ENCODE results near the gene PPP2R3B.
"Not testable (repeated sequence)": the region's sequence is repeated elsewhere in the genome, so short reads cannot be mapped to it uniquely, and the experiment has no call there.

PPP2R3B gene

DNA sequence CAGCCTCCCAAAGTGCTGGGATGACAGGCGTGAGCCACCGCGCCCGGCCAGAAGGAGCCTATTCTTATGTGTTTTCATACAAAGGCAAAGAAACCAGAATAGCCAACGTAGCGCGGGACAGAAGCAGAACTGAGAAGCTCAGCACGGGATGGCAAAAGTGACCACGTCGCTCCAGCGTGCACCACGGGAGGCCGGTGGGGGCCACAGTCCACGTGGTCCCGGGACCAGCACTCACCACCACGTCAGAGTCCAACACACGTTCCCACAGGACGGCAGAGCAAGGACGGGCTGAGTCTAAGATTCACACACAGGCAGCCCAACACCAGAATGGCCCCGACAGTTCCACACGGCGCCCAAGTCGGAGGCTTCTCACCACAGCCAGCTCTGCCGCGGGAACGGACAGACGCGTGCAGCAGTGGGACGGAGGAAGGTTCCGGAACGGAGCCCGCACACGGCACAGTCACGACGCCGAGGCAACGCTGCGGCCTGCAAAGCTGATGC, 49.3 kb downstream of the PPP2R3B start:
- no peak for DNase-seq (ENCODE audit: low spot score)

DNA sequence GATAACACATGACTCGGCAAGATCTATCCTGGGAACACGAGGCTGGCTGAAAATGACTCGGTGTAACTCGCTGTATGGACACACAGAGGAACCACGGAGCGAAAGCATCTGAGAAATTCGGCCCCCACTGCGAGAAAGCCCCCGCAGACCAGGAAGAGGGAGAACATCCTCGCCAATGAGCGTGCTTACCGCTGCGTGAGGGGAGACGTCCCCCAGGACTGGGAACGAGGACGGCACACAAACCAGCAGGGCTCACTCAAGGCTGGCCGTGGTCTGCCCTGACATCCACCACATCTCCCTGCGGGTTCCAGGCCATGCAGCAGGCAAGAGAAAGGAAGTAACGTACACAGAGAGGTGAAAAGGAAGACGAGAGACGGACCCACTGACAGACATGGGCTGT, 50.5 kb downstream of the PPP2R3B start:
- no peak for DNase-seq (ENCODE audit: low spot score)

GRCh38 chrX:335758-336155, 51.0 kb downstream of the PPP2R3B start:
- no peak for DNase-seq (ENCODE audit: low spot score)

DNA sequence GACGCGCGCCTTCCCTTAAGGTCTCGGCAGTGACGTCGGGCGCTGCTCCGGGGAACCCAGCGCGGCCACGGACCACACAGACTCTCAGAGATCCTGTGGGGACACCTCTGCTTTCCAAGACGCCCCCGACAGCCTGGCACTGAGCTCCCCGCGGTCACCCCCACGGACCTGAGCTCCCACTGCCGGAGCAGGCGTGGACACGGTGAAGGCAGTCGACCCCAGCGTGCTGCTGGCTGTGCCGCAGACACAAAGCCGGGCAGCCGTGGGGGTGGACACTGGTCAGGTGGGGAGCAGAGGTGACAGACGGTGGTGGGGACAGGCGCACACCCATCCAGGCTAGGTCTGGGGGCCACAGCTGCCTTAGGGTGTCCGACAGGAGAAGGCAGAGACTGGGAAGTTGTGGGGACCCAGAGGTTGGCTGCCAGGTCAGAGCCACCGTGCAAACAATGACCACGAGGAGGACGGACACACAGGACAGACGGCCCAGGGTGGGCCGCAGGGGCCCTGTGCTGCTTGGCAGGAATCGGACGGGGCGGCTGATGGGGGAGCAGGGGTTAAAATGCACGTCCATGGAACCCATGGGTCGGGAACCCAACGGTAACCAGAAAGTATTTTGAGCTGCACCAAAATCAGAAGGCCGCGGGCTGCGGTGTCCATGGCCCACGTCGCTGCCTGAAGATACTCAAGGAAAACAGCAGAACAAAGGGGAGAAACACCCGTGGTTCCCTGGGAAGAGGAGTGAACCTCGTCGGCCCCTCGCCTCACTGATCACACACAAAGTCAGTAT, 51.5 kb downstream of the PPP2R3B start:
- DNase-seq (ENCODE audit: low spot score) = no peak

DNA sequence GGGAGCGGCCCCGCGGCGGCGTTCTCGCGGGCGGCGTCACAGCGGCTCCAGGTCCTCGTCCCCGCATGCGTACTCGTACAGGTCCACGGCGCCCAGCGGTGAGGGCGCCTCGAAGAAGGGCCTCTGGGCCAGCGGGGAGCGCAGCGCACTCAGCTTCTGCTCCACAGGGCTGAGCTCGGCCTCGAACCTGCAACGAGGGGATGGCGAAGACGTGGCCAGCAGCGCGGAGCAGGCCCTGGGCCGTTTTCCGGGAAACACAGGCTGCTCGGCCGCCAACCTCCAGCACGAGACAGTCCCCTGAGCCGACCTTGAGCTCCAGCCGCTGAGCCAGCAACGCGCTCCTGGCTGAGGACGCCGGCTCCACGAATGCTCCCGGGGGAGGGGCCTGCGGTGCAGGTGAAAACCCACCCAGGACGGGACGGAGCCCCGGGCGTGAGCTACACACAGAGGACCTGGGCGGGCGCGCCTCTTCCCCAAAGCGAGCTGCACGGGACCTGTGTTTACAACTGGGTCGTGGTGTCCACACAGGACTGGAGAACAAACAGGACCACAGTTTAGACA, 52.3 kb downstream of the PPP2R3B start:
- no peak for DNase-seq (ENCODE audit: low spot score)

DNA sequence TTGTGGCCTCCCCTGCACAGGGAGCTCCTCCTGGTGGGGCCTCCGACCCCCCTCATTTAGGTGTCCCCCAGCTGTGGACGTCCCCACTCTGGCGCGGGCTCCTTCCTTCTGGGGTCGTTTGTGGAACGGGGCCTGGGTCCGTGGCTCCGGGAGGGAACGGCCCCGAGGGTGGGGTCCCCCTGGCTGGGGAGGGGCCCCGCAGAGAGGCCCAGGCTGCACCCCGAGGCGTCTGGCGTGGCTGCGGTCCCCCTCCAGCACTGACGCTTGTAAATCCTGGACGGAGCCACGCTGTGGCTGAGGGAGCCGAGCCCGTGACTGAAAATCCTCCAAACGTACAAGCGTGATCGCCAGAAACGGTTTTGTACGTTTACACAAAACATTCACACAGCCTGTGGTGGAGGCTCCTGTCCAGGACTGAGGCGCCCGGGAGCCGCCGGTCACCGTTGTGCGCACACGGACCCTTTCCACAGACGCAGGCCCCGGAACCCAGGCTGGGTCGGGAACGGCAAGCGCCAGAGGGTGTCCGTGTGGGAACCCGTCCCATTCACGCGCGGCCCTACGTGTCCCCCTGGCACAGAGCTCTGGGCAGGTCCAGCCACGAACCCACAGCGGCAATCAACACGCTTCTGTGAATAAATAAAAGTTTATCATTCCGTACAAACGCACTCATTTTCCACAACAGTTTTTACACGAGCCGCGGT, 52.9 kb downstream of the PPP2R3B start:
- DNase-seq (ENCODE audit: low spot score) = no peak

DNA sequence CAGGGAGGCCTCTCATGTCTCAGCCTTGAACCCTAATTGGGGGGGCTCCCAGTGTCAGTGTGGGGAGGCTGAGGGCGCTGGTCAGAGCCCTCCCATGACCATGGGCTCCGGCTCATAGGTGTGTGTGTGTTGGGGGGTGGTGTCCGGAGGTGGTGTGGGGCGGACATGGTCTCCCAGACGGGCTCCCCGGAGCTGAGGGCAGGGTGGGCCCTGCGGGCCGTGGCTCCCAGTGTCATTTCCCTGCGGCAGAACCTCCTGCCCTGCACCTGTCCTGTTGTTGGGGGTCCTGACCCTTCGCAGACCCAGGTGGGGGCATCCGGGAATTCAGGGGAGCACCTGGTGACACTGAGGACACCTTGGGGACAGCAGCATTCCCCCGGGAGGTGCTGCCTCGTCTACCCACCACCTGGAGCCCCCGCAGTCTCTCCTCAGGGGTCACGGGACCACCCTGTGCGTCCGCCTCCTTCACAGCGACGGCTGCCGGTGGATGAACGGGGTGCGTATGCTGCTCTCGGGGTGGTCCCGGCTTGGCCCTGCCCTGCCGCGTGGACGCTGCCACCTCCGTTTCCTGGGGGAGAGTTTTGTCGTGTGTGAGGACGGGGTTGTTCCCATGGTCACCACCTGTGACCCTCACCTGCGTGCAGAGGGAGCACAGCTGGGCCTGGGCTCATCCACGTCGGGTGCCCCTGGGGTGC, 53.6 kb downstream of the PPP2R3B start:
- DNase-seq (ENCODE audit: low spot score) = no peak

GRCh38 chrX:332496-332860, 54.2 kb downstream of the PPP2R3B start:
- no peak for DNase-seq (ENCODE audit: low spot score)

- DNase-seq (ENCODE audit: low spot score) = no peak
Observed at GRCh38 chrX:331825-332495, 54.7 kb downstream of the PPP2R3B start.

GRCh38 chrX:331151-331824, 55.4 kb downstream of the PPP2R3B start:
- DNase-seq (ENCODE audit: low spot score) = no peak

GRCh38 chrX:330726-331150, 56.0 kb downstream of the PPP2R3B start:
- DNase-seq (ENCODE audit: low spot score) = no peak

GRCh38 chrX:330141-330725, 56.5 kb downstream of the PPP2R3B start:
- DNase-seq (ENCODE audit: low spot score) = not testable (repeated sequence)

- DNase-seq (ENCODE audit: low spot score) = no peak
Observed at GRCh38 chrX:329291-329910, 57.3 kb downstream of the PPP2R3B start.

DNA sequence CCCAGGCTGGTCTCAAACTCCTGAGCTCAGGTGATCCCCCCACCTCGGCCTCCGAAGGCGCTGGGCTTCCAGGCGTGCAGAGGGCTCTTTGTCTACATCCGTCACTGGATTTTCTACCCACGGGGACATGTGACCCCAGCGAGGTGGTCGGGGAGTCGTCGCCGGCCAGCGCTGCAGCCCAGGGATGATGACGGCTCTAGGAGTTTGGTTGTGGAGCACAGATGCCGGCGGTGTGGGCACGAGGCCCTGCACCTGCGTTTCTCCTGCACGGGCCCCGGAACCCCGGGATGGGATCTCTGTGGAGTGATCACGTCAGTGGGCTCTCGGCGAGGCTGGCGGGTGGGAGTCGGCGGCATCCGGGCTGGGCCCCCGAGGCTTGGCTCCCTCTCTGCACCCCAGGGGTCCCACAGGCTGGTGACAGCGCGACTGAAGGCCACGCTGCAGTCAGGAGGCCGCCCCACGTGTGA, 59.0 kb downstream of the PPP2R3B start:
- DNase-seq (ENCODE audit: low spot score) = no peak

GRCh38 chrX:324664-325063, 62.0 kb downstream of the PPP2R3B start:
- DNase-seq (ENCODE audit: low spot score) = not testable (repeated sequence)

DNA sequence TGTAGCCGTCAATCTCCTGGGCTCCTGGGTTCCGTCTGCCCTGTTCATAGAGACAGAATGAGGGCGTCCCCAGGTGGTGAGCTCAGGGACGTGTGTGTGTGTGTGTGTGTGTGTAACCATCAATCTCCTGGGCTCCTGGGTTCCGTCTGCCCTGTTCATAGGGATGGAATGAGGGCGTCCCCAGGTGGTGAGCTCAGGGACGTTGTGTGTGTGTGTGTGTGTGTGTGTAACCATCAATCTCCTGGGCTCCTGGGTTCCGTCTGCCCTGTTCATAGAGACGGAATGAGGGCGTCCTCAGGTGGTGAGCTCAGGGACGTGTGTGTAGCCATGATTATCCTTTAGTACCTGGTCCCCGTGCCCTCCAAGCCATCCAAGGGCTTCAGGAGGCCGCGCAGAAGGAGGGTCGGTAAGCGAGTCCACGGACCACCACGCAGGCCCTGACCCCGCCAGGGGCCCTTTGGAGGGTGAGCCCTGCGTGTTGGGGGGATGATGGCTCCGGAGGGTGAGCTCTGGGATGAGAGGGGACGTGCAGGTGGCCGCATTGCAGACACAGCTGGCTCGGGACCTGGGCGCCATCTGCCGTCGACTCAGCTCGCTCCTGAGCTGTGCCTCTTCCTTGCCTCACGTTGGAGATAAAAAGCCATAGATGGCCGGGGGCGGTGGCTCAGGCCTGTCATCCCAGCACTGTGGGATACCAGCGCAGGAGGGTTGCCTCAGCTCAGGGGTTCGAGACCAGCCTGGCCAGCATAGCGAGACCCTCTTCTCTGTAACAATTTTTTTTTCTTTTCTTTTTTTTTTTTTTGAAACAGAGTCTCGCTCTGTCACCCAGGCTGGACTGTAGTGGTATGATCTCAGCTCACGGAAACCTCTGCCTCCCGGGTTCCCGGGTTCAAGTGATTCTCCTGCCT, 62.7 kb downstream of the PPP2R3B start:
- no peak for DNase-seq (ENCODE audit: low spot score)

- no peak for DNase-seq (ENCODE audit: low spot score)
Observed at GRCh38 chrX:320126-320783, 66.5 kb downstream of the PPP2R3B start.

GRCh38 chrX:319579-320125, 67.1 kb downstream of the PPP2R3B start:
- DNase-seq (ENCODE audit: low spot score) = no peak
